HCT116 (cell line): Measurements from ENCODE around the gene HABP2. TPM values are rescaled to one million over a fixed set of nuclear protein-coding genes. Genes with fewer than 3 reads are reported as not detected.

Source experiments
- ATAC-seq: fragments of 200-7000 bp; cut with Tn5 transposase; 2 replicates; pipeline ENCODE4 v1.9.1; 2020; ENCODE audit warnings: mild to moderate bottlenecking, moderate library complexity
- BruUV-seq: library from RNA; stranded (reverse); fragments of 400-500 nt; replicated peaks from 2 replicates; lab custom pipeline; 2021; lab: Mats Ljungman, UMichigan
- CTCF ChIA-PET: fragments of 300-600 bp; sonication (Branson Sonifier 250); formaldehyde crosslinking; loops from one replicate; lab custom pipeline; 2021; ENCODE audit warnings: antibody characterized with exemption; lab: Charles Lee
- POLR2A ChIA-PET: fragments of 300-600, 350-600 bp; sonication (Branson Sonifier 250); formaldehyde crosslinking; loops from one replicate; lab custom pipeline; 2021; ENCODE audit warnings: antibody characterized with exemption; lab: Charles Lee
- RAD21 ChIA-PET, 2 experiments: fragments of 300-600 bp; sonication (Branson Sonifier 250); formaldehyde crosslinking; loops; one replicate each; lab custom pipeline; 2023; ENCODE audit warnings: low total read pairs in 2 of 2; ENCODE audit not compliant: uncharacterized antibody in 2 of 2, unreplicated experiment in 2 of 2, low non-redundant PET in 1 of 2; lab: Charles Lee
- DNase-seq: peaks from one replicate; pipeline ENCODE4 v3.0.0-alpha.2; 2010; ENCODE audit warnings: low read depth, low spot score
- H2AFZ ChIP-seq: fragments of 200-600 bp; shearing (Covaris generic), sonication (generic); 2 replicates; pipeline ENCODE4 v1.6.1; 2017; ENCODE audit warnings: low read depth, mixed run types, mixed read lengths, antibody characterized with exemption, low read length; ENCODE audit not compliant: poor library complexity, severe bottlenecking
- H3K27ac ChIP-seq: 2 replicates; pipeline ENCODE4 v1.5.1; 2012; ENCODE audit warnings: low read depth, low read length
- H3K27me3 ChIP-seq: fragments of 200-600 bp; sonication (generic); 2 replicates; pipeline ENCODE4 v1.6.1; 2016; ENCODE audit warnings: mixed run types, low read length, mixed read lengths; ENCODE audit not compliant: insufficient read depth
- H3K36me3 ChIP-seq, 2 experiments: fragments of 200-500 bp in 1 of 2; fragments of 200-600 bp in 1 of 2; sonication (Bioruptor generic) in 1 of 2; sonication (generic) in 1 of 2; 2 replicates each; pipeline versions ENCODE4 v1.5.1 to v1.6.1; 2014 to 2016; ENCODE audit warnings: low read length in 2 of 2, inconsistent platforms in 1 of 2, mixed read lengths in 1 of 2, mixed run types in 1 of 2; ENCODE audit not compliant: insufficient read depth in 2 of 2, control insufficient read depth in 1 of 2
- H3K4me1 ChIP-seq, 2 experiments: fragments of 200-600 bp in 1 of 2; sonication (generic) in 1 of 2; 2 replicates each; pipeline versions ENCODE4 v1.5.1 to v1.6.1; 2012 to 2017; ENCODE audit warnings: low read length in 2 of 2, inconsistent platforms in 1 of 2, mild to moderate bottlenecking in 1 of 2, mixed read lengths in 1 of 2, mixed run types in 1 of 2, moderate library complexity in 1 of 2; ENCODE audit not compliant: insufficient read depth in 2 of 2, control insufficient read depth in 1 of 2
- H3K4me2 ChIP-seq: fragments of 200-600 bp; sonication (generic); 2 replicates; pipeline ENCODE4 v1.6.1; 2017; ENCODE audit warnings: mixed run types, low read length, mixed read lengths
- H3K4me3 ChIP-seq, 2 experiments: fragments of 200-600 bp in 1 of 2; sonication (generic) in 1 of 2; replicated peaks in 1 of 2; 2 replicates each; pipeline ENCODE4 v1.5.1; 2011 to 2016; ENCODE audit warnings: low read length in 2 of 2, control low read depth in 1 of 2, low read depth in 1 of 2, mild to moderate bottlenecking in 1 of 2, mixed read lengths in 1 of 2, mixed run types in 1 of 2
- H3K79me2 ChIP-seq: fragments of 200-600 bp; sonication (generic); 2 replicates; pipeline ENCODE4 v1.6.1; 2017; ENCODE audit warnings: mild to moderate bottlenecking, mixed run types, low read length, moderate library complexity, mixed read lengths; ENCODE audit not compliant: insufficient read depth
- H3K9ac ChIP-seq: fragments of 200-600 bp; sonication (generic); 2 replicates; pipeline ENCODE4 v1.6.1; 2016; ENCODE audit warnings: low read length, mixed read lengths
- H3K9me2 ChIP-seq: fragments of 200-600 bp; sonication (generic), shearing (Covaris generic); 2 replicates; pipeline ENCODE4 v1.6.1; 2017; ENCODE audit warnings: mixed run types, mild to moderate bottlenecking, moderate library complexity; ENCODE audit not compliant: insufficient read depth
- H3K9me3 ChIP-seq, 2 experiments: fragments of 200-500 bp in 1 of 2; fragments of 200-600 bp in 1 of 2; sonication (Bioruptor generic) in 1 of 2; sonication (generic) in 1 of 2; 2 replicates each; pipeline ENCODE4 v1.6.1; 2014 to 2017; ENCODE audit warnings: low read length in 2 of 2, mixed read lengths in 2 of 2, inconsistent platforms in 1 of 2, low read depth in 1 of 2, mild to moderate bottlenecking in 1 of 2, mixed run types in 1 of 2, moderate library complexity in 1 of 2; ENCODE audit not compliant: control insufficient read depth in 1 of 2, insufficient read depth in 1 of 2
- H4K20me1 ChIP-seq: fragments of 200-600 bp; sonication (generic), shearing (Covaris generic); 2 replicates; pipeline ENCODE4 v1.6.1; 2017; ENCODE audit warnings: mixed run types, mild to moderate bottlenecking, moderate library complexity; ENCODE audit not compliant: insufficient read depth
- CBX3 ChIP-seq: IDR thresholded peaks from 2 replicates; pipeline ENCODE4 v1.6.1; 2012; ENCODE audit warnings: low read depth
- CEBPB ChIP-seq: IDR thresholded peaks from 2 replicates; pipeline ENCODE4 v1.6.1; 2012; ENCODE audit warnings: low read depth
- CTCF ChIP-seq, 3 experiments: fragments of 200-600 bp in 1 of 3; sonication (generic) in 1 of 3; IDR thresholded peaks in 2 of 3; conservative IDR thresholded peaks in 1 of 3; 2 replicates each; pipeline ENCODE4 v1.5.1; 2012 to 2017; ENCODE audit warnings: low read depth in 2 of 3, low read length in 2 of 3, antibody characterized with exemption in 1 of 3, borderline replicate concordance in 1 of 3, control low read depth in 1 of 3, mild to moderate bottlenecking in 1 of 3, mixed read lengths in 1 of 3, mixed run types in 1 of 3, moderate library complexity in 1 of 3; ENCODE audit not compliant: insufficient read depth in 1 of 3
- EGR1 ChIP-seq: IDR thresholded peaks from 2 replicates; pipeline ENCODE4 v1.6.1; 2012; ENCODE audit warnings: low read depth
- ELF1 ChIP-seq: IDR thresholded peaks from 2 replicates; pipeline ENCODE4 v1.6.1; 2012; ENCODE audit warnings: low read depth, borderline replicate concordance
- FOSL1 ChIP-seq: IDR thresholded peaks from 2 replicates; pipeline ENCODE4 v1.6.1; 2012; ENCODE audit warnings: low read depth
- JUND ChIP-seq: IDR thresholded peaks from 2 replicates; pipeline ENCODE4 v1.6.1; 2012
- POLR2A ChIP-seq: IDR thresholded peaks from 2 replicates; pipeline ENCODE4 v1.7.0; 2011; ENCODE audit warnings: borderline replicate concordance; ENCODE audit not compliant: insufficient read depth, insufficient read length; ENCODE audit errors: extremely low read depth
- POLR2AphosphoS5 ChIP-seq: IDR thresholded peaks from 2 replicates; pipeline ENCODE4 v1.6.1; 2011; ENCODE audit warnings: mild to moderate bottlenecking, low read depth, low read length, moderate library complexity
- RAD21 ChIP-seq: IDR thresholded peaks from 2 replicates; pipeline ENCODE4 v1.6.1; 2012; ENCODE audit warnings: low read depth, mild to moderate bottlenecking
- REST ChIP-seq: IDR thresholded peaks from 2 replicates; pipeline ENCODE4 v1.6.1; 2012; ENCODE audit warnings: low read depth
- SIN3A ChIP-seq: IDR thresholded peaks from 2 replicates; pipeline ENCODE4 v1.6.1; 2012; ENCODE audit warnings: low read depth
- SP1 ChIP-seq: IDR thresholded peaks from 2 replicates; pipeline ENCODE4 v1.6.1; 2012; ENCODE audit warnings: low read depth
- TCF7L2 ChIP-seq: IDR thresholded peaks from 2 replicates; pipeline ENCODE4 v1.7.0; 2011; ENCODE audit warnings: borderline replicate concordance, inconsistent platforms; ENCODE audit not compliant: insufficient read depth, insufficient read length; ENCODE audit errors: extremely low read depth
- ZBTB33 ChIP-seq: IDR thresholded peaks from 2 replicates; pipeline ENCODE4 v1.6.1; 2011; ENCODE audit warnings: mild to moderate bottlenecking, low read length, moderate library complexity; ENCODE audit not compliant: insufficient replicate concordance; ENCODE audit errors: extremely low read depth
- ZNF274 ChIP-seq: fragments of 200-500 bp; sonication (Bioruptor generic); IDR thresholded peaks from 2 replicates; pipeline ENCODE4 v1.6.1; 2014; ENCODE audit warnings: mild to moderate bottlenecking, low read depth, low read length, inconsistent platforms
- intact Hi-C: fragments of 100-400 bp; cut with micrococcal nuclease; formaldehyde crosslinking; loops from 2 replicates; pipeline ENCODE4 v1.10.0; 2022
- total RNA-seq: library from RNA; stranded (reverse); gene quantifications from one replicate; pipeline ENCODE4 v1.2.1, GENCODE V29; 2021; ENCODE audit not compliant: unreplicated experiment

HABP2 gene
- total RNA-seq, 1 experiment from 2014 or later = 0.20 TPM

- intact Hi-C loops = loop anchor here (5.0 to 10.0 kb wide), 3 partner anchors 138 to 803 kb away; no protein-coding TSS in a partner anchor
- BruUV-seq = no TSS peak
Measured at GRCh38 chr10:113524539-113525490, 28.0 kb upstream of the HABP2 start.

More at GRCh38 chr10:113524539-113525490, 28.0 kb upstream of the HABP2 start:
- ChIA-PET POLR2A (no interaction called here), CTCF (interaction anchor here (1.3 kb wide), 1 partner anchor 38 kb away, joined by 4 read pairs; no protein-coding TSS in a partner anchor), RAD21 (no interaction called here)
- no peak for DNase-seq
- H3K9me3 ChIP-seq = no peaks in the 10 kb centered on the region
- no peak overlapping the region for H3K4me2 ChIP-seq
- H2AFZ ChIP-seq = no peak overlapping the region
- H3K27me3 ChIP-seq = peaks cover 16% of the 10 kb centered on the region; the same call in 1 of the 2 replicates
- H3K9me2 ChIP-seq = no peaks in the 10 kb centered on the region
- no peaks in the 10 kb centered on the region for H3K36me3 ChIP-seq
- peaks cover 9 to 11% of the 10 kb centered on the region in 2 experiments; a peak in 3 of 4 replicates for H3K4me1 ChIP-seq
- no peak overlapping the region for H3K9ac ChIP-seq
- ATAC-seq = no peak
- H3K79me2 ChIP-seq = no peaks in the 10 kb centered on the region
- no peaks in the 10 kb centered on the region for H4K20me1 ChIP-seq
- H3K4me3 ChIP-seq = no peak overlapping the region
- no peak for TF ChIP-seq RAD21
- no peak for TF ChIP-seq CEBPB
- TF ChIP-seq TCF7L2 = peak; percentile 49
- no peak for TF ChIP-seq POLR2AphosphoS5
- 0 out of 2 replicates have a peak, but pooled peaks have one; percentile 24 for TF ChIP-seq JUND
- no peak for TF ChIP-seq CTCF (IDR thresholded peaks at IDR 0.05 in 2 of 3, conservative IDR thresholded peaks at IDR 0.05 in 1 of 3; ENCODE audit: borderline replicate concordance in 1 of 3, insufficient read depth in 1 of 3, low read depth in 2 of 3, low read length in 2 of 3)
- no peak for TF ChIP-seq ZBTB33
- no peak for TF ChIP-seq CBX3
- no peak for TF ChIP-seq POLR2A
- no peak for TF ChIP-seq SIN3A
- peak; percentile 32; the same call in 1 of the 2 replicates for TF ChIP-seq FOSL1
- no peak for TF ChIP-seq SP1
- no peak for TF ChIP-seq ZNF274
- TF ChIP-seq REST = no peak
- TF ChIP-seq ELF1 = no peak
- TF ChIP-seq EGR1 = no peak
- TF ChIP-seq, all 23 proteins: peak for 3
- no peak overlapping the region for H3K27ac ChIP-seq
